HL-60 (cell line): Measurements from ENCODE around the gene POLD3.

Experiments
- DNase-seq, 2 experiments: peaks; one replicate each; pipeline ENCODE4 v3.0.0-alpha.2; 2010 to 2020; ENCODE audit warnings: low read depth in 1 of 2, low spot score in 1 of 2
- H3K27ac ChIP-seq: fragments of 250-450 bp; sonication (Bioruptor Pico); replicated peaks from 2 replicates; pipeline ENCODE4 v1.5.1; 2020; ENCODE audit warnings: mild to moderate bottlenecking, moderate library complexity
- H3K27me3 ChIP-seq: fragments of 250-450 bp; sonication (Bioruptor Pico); 2 replicates; pipeline ENCODE4 v1.5.1; 2021; ENCODE audit warnings: mild to moderate bottlenecking, moderate library complexity; ENCODE audit not compliant: insufficient read depth, poor library complexity, severe bottlenecking
- H3K4me3 ChIP-seq: replicated peaks from 2 replicates; pipeline ENCODE4 v1.5.1; 2011; ENCODE audit warnings: mild to moderate bottlenecking, control low read depth, low read length; ENCODE audit not compliant: insufficient read depth
- GABPA ChIP-seq: IDR thresholded peaks from 2 replicates; pipeline ENCODE4 v1.6.1; 2012; ENCODE audit warnings: low read depth
- POLR2AphosphoS5 ChIP-seq: IDR thresholded peaks from 2 replicates; pipeline ENCODE4 v1.6.1; 2012; ENCODE audit warnings: low read depth
- SPI1 ChIP-seq: IDR thresholded peaks from 2 replicates; pipeline ENCODE4 v1.6.1; 2012; ENCODE audit warnings: low read depth, mild to moderate bottlenecking, borderline replicate concordance
- TF ChIP-seq, protein P1 (sequence below): IDR thresholded peaks from 2 replicates; pipeline ENCODE4 v1.6.1; 2012; ENCODE audit warnings: low read depth; ENCODE audit not compliant: insufficient replicate concordance
- TF ChIP-seq, protein P2 (sequence below): IDR thresholded peaks from one replicate; pipeline ENCODE4 v1.5.1; 2011; ENCODE audit warnings: low read length, control low read depth, inconsistent platforms; ENCODE audit not compliant: insufficient read depth

POLD3 gene

DNA sequence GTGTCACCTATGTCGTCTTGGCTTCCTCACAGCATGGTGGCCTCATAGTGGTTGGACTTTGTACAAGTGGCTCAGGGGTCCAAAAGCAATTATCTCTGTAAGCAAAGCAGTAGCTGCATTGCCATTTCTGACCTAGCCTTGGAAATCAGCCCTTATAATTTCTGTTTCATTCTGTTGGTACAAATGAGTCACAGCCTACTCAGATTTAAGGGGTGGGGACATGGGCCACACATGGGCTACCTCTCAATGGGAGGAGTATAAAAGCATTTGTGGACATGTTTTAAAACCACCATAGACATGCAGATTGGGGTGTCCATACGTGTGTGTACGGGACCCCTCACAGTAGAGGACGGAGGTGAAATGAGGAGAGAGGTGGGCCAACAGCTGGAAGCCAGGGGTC, 97.3 kb downstream of the POLD3 start:
- no peak overlapping the region for H3K27ac ChIP-seq
- H3K4me3 ChIP-seq, result no peak overlapping the region
- H3K27me3 ChIP-seq, result peaks cover 2% of the 10 kb centered on the region
- TF ChIP-seq, protein P1, sequence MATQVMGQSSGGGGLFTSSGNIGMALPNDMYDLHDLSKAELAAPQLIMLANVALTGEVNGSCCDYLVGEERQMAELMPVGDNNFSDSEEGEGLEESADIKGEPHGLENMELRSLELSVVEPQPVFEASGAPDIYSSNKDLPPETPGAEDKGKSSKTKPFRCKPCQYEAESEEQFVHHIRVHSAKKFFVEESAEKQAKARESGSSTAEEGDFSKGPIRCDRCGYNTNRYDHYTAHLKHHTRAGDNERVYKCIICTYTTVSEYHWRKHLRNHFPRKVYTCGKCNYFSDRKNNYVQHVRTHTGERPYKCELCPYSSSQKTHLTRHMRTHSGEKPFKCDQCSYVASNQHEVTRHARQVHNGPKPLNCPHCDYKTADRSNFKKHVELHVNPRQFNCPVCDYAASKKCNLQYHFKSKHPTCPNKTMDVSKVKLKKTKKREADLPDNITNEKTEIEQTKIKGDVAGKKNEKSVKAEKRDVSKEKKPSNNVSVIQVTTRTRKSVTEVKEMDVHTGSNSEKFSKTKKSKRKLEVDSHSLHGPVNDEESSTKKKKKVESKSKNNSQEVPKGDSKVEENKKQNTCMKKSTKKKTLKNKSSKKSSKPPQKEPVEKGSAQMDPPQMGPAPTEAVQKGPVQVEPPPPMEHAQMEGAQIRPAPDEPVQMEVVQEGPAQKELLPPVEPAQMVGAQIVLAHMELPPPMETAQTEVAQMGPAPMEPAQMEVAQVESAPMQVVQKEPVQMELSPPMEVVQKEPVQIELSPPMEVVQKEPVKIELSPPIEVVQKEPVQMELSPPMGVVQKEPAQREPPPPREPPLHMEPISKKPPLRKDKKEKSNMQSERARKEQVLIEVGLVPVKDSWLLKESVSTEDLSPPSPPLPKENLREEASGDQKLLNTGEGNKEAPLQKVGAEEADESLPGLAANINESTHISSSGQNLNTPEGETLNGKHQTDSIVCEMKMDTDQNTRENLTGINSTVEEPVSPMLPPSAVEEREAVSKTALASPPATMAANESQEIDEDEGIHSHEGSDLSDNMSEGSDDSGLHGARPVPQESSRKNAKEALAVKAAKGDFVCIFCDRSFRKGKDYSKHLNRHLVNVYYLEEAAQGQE, result no peak
- TF ChIP-seq, protein P2, sequence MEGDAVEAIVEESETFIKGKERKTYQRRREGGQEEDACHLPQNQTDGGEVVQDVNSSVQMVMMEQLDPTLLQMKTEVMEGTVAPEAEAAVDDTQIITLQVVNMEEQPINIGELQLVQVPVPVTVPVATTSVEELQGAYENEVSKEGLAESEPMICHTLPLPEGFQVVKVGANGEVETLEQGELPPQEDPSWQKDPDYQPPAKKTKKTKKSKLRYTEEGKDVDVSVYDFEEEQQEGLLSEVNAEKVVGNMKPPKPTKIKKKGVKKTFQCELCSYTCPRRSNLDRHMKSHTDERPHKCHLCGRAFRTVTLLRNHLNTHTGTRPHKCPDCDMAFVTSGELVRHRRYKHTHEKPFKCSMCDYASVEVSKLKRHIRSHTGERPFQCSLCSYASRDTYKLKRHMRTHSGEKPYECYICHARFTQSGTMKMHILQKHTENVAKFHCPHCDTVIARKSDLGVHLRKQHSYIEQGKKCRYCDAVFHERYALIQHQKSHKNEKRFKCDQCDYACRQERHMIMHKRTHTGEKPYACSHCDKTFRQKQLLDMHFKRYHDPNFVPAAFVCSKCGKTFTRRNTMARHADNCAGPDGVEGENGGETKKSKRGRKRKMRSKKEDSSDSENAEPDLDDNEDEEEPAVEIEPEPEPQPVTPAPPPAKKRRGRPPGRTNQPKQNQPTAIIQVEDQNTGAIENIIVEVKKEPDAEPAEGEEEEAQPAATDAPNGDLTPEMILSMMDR, result no peak
- TF ChIP-seq GABPA (no peak), POLR2AphosphoS5 (no peak), SPI1 (no peak)
- no peak for DNase-seq

DNA sequence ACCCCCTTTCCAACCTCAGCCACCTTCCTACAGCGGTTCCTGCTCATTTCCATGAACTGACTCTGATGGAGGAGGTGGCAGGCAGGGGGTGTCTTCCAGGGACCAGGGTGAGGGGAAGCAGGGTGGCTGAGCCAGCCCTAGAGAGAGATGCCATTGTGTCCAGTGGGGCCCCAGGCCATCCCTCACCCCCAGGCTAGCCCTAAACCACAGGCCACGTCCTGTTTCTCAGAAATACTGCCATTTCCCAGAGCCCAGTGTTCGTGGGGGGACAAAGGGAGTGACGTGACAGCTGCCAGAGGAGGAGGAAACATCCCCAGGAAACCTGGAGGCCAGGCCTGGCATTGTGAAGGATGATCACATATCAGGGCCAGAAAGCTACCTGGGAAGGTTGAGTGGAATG, 99.4 kb downstream of the POLD3 start:
- no peak for DNase-seq
- Histone ChIP-seq H3K27ac (no peak overlapping the region), H3K4me3 (no peak overlapping the region), H3K27me3 (peaks cover 2% of the 10 kb centered on the region)
- TF ChIP-seq, protein P2, result no peak
